ENCODE measurements around the gene AMDHD2.
A peak's percentile ranks its signal among the peaks of the same experiment; 100 is the strongest.

AMDHD2 gene

GRCh38 chr16:2514333-2515179 is 5.6 kb upstream of the AMDHD2 start:
- peak overlapping the region; percentile 96 for H3K27ac ChIP-seq
- DNase-seq (ENCODE audit: low read depth, low spot score) = no peak

DNA sequence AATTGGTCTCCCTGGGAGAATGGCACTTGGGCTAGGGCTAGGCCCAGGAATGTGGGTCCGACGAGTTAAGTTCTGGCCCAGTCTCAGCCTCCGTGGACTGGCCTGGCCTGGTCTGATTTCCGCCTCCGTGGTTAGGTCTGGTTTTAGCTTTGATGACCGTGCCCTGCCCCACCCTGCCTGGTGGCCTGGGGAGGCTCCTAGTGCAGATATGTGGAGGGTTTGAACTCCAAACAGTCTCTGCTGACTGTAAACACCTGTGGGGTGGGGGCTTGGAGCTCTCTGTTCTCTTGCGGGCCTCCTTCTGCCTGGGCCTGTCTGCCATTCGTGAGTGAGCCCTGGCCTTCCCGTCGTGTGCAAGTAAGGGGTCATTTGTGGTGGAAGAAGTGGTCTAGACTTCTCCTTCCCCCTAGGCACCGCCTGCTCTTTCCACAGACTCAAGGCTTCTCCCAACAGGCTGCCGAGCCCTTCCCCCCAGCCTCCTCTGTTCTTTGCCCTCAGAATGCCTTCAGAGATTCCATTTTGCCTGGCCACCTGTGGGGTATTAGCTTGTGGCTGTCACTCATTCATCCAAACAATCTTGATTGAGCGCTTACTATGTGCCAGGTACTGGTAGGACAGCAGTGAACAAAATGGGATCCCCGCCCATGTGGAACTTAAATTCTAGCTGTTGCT is 4.9 kb upstream of the AMDHD2 start:
- peak overlapping the region; percentile 96 for H3K27ac ChIP-seq
- no peak for DNase-seq (ENCODE audit: low read depth, low spot score)

- H3K27ac ChIP-seq = peak overlapping the region; percentile 96
- no peak for DNase-seq (ENCODE audit: low read depth, low spot score)
Measured at GRCh38 chr16:2516391-2517240, 3.6 kb upstream of the AMDHD2 start.

- peak overlapping the region; percentile 96 for H3K27ac ChIP-seq
- no peak for DNase-seq (ENCODE audit: low read depth, low spot score)
Measured at GRCh38 chr16:2517954-2518605, 2.1 kb upstream of the AMDHD2 start.

GRCh38 chr16:2518823-2519710 is 1.1 kb upstream of the AMDHD2 start:
- DNase-seq (ENCODE audit: low read depth, low spot score) = no peak
- H3K27ac ChIP-seq = peak overlapping the region; percentile 96

DNA sequence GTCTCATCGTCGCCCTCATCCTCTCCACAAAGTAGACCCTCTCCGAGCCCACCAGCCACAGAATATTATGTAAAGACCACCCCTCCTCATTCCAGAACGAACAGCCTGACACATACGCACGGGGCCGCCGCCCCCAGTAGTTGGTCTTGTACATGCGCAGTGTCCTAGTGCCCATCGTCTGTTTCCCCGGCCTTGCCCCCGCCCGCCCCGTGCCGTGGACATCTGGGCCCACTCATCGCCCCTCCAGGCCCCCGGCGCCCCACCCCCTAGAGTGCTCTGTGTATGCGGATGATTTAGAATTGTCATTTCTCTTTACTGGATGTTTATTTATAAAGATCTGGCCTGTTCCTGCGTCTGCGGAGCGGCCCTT is 475 bp upstream of the AMDHD2 start:
- no peak for DNase-seq (ENCODE audit: low read depth, low spot score)
- peak overlapping the region; percentile 55 for H3K27ac ChIP-seq

DNA sequence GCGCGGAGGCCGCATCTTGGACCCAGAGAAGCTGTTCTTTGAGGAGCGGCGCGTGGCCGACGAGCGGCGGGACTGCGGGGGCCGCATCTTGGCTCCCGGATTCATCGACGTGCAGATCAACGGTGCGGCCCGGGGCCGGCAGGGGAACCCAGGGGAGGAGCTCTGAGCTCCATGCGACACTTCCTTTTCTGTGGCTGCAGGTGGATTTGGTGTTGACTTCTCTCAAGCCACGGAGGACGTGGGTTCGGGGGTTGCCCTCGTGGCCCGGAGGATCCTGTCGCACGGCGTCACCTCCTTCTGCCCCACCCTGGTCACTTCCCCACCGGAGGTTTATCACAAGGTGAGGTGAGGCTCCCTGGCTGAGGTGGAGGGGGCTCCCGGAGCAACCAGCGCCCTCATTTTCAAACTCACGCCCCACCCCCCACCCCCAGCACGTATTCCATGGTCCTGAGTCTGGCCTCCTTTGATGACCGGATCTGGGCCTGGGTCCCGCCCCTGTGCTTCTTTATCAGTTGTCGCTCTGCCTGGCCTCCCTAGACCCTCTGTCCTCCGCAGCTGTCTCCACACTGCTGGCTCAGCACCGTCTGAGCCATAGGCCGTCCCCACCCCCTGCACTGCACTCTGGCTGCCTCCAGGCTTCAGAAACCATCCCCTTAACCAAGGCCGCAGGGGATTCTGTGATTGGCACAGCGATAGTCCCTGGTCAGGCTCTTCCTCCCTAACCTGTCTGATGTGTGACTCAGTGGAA is 787 bp downstream of the AMDHD2 start:
- no peak for DNase-seq (ENCODE audit: low read depth, low spot score)
- peak overlapping the region; percentile 55 for H3K27ac ChIP-seq

DNA sequence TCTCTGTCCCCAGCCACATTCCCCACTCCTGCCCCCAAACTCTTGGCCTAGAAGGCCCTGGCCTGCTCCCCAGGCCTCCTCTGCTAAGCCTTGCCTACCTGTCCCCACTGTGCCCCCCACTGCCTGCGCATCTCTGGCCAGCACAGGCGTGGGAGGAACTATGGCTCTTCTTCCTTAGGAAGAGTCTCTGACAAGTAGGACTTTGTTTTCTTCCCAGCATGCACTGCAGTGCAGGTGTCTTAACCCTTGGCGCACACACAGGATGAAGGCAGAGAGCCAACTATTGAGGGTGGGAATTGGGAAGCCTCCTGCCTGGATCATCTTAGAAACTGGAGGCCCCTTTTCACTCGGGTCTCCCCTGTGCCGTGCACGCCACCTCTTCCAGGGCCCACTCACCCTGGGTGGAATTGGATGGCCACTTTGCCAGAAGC is 3.6 kb downstream of the AMDHD2 start:
- DNase-seq (ENCODE audit: low read depth, low spot score) = no peak
- no peak overlapping the region for H3K27ac ChIP-seq

- no peak overlapping the region for H3K27ac ChIP-seq
- DNase-seq (ENCODE audit: low read depth, low spot score) = no peak
Measured at GRCh38 chr16:2524339-2524938, 4.3 kb downstream of the AMDHD2 start.

GRCh38 chr16:2526135-2526534 is 6.0 kb downstream of the AMDHD2 start:
- H3K27ac ChIP-seq = no peak overlapping the region
- no peak for DNase-seq (ENCODE audit: low read depth, low spot score)

DNA sequence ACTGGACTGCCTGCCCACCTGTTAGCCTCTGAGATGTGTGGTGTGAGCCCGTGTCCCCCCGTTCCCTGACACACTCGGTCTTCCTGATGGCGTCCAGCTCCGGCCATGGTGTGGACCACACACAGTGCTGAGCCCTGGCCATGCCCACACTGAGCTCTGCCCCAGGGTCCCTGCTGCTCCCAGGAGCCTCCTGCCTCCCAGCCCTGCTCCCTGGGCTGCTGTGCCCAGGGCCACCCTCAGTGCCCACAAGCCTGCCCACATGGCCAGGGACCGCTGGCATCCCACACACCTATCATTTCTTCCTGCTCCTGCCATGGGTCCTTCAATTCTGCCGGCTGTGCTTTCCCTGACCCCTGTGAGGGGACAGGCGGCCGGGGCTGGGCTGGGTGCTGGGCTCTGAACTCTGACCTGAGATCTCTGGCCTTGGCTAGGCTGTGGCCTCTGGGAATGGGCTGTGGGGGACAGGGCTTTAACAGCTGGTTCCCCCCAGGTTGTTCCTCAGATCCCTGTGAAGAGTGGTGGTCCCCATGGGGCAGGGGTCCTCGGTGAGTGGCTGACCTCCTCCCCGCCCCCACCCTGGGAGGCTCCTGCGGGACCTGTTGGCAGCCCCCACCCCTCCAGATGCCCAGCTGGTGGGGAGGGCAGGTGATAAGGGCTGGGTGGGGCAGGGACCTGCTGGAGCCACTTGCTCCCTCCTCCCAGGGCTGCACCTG is 7.1 kb downstream of the AMDHD2 start:
- DNase-seq (ENCODE audit: low read depth, low spot score) = no peak
- no peak overlapping the region for H3K27ac ChIP-seq

GRCh38 chr16:2527784-2528100 is 7.6 kb downstream of the AMDHD2 start:
- no peak for DNase-seq (ENCODE audit: low read depth, low spot score)
- no peak overlapping the region for H3K27ac ChIP-seq

- no peak for DNase-seq (ENCODE audit: low read depth, low spot score)
- H3K27ac ChIP-seq = no peak overlapping the region
Measured at GRCh38 chr16:2528161-2529060, 8.2 kb downstream of the AMDHD2 start.

DNA sequence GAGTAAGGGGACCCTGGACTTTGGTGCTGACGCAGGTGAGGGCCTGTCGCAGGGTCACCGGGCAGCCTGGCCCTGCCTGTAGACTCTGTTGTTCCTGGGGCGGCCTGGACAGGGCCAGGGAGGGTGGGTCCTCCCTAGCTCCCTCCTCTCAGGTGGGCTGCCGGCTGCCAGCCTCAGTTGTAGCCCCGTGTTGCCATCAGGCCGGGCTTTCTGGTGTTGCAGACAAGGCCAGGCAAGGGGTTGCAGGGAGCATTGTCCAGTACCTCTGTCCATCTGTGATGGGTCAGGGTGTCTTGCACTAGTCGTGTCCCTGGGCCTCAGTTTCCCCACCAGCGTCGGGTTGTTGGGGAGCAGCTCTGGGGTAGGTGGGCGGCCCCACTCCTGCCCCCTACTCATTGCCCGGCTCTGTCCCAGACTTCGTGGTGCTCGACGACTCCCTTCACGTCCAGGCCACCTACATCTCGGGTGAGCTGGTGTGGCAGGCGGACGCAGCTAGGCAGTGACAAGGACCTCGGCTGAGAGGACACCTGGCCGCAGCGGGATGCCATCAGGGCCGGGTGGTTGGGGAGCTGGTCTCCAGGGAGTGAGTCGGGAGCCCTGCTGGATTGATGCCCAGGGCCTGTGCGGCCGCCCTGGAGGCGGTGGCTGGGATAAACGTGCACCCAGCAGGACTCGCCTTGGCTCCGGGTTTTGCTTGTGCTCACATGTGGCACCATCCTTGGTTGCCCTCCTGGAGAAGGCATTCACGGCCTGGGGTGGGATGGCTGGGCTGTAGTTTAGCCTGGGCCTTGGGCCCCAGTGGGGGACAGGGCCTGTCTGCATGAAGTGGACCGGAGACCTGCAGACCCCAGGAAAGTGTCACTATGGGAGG is 9.1 kb downstream of the AMDHD2 start:
- H3K27ac ChIP-seq = no peak overlapping the region
- no peak for DNase-seq (ENCODE audit: low read depth, low spot score)

DNA sequence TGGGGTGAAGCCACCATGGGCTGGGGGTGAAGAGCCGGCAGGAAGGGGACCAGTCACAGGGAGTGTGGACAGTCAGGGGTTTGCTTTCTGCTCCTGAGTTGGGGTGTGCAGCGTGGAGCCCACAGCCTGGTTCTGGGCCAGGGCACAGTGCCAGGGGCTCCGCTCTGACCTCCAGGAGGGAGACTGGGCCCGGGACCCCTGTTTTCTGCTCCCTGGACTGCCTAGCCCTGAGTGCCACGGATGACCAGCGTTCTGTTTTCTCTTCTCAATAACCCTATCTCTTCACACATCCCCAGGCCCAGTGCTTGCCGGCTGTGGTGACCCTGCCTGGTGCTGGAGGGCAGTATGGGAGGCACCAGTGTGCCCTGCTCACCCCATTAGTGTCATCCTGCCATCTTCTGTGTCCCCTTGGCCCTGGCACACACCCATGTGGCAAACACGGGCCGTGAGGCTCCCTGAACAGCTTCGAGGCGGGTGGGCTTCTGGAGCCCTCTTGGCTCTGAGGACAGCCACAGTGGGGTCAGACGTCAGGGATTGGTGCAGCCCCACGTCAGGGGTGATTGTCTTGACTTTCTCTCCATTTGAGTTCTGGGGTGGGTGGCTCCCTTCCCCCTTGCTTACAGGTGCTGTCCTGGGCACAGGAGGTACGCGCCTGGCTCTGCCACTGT is 9.9 kb downstream of the AMDHD2 start:
- no peak overlapping the region for H3K27ac ChIP-seq
- DNase-seq (ENCODE audit: low read depth, low spot score) = no peak

All from epithelial cell of prostate (primary cell).